DND-41 (cell line): ENCODE data around the gene CLEC20A.

Experiments used
- CTCF ChIP-seq: IDR thresholded peaks from 2 replicates; pipeline ENCODE4 v1.5.1; 2012; ENCODE audit warnings: borderline replicate concordance, low read length, moderate library complexity, mild to moderate bottlenecking; ENCODE audit not compliant: poor library complexity, severe bottlenecking; ENCODE audit errors: extremely low read depth
- EZH2 ChIP-seq: IDR thresholded peaks from 3 replicates; pipeline ENCODE4 v1.6.1; 2012; ENCODE audit warnings: borderline replicate concordance, low read depth, mild to moderate bottlenecking, moderate library complexity, low read length, inconsistent platforms; ENCODE audit not compliant: severe bottlenecking

- TF ChIP-seq CTCF, result no peak
- no peak for TF ChIP-seq EZH2
Observed at GRCh38 chr1:178491721-178492120, 5.0 kb downstream of the CLEC20A start.
